Stimulated activated naive CD4-positive, alpha-beta T cell (primary cell): ENCODE results near the gene SLC12A6.

Experiments used
- DNase-seq, 6 experiments: peaks; one replicate each; lab custom pipeline; 2025; lab: John Stamatoyannopoulos, UW

SLC12A6 gene

GRCh38 chr15:34330279-34330678 lies 7.3 kb downstream of the SLC12A6 start:
- DNase-seq: no peak

- no peak for DNase-seq
These were observed 8.6 kb downstream of the SLC12A6 start for GRCh38 chr15:34329006-34329405.

- peak in 3 of 6 experiments; percentile 5 to 40 (median 13) for DNase-seq
These were observed 9.7 kb downstream of the SLC12A6 start for GRCh38 chr15:34327906-34328305.

GRCh38 chr15:34325368-34325767 lies 12.2 kb downstream of the SLC12A6 start:
- DNase-seq: no peak

- DNase-seq: no peak
These were observed 12.6 kb downstream of the SLC12A6 start for GRCh38 chr15:34324933-34325332.

GRCh38 chr15:34323217-34323616 lies 14.4 kb downstream of the SLC12A6 start:
- DNase-seq: no peak

GRCh38 chr15:34318277-34319079 lies 19.1 kb downstream of the SLC12A6 start:
- DNase-seq: peak in 5 of 6 experiments; percentile 9 to 59 (median 31)

- no peak for DNase-seq
These were observed 22.8 kb downstream of the SLC12A6 start for GRCh38 chr15:34314491-34315490.

- DNase-seq: no peak
These were observed 26.0 kb downstream of the SLC12A6 start for GRCh38 chr15:34311563-34311962.

- no peak for DNase-seq
These were observed 33.0 kb downstream of the SLC12A6 start for GRCh38 chr15:34304613-34305012.

GRCh38 chr15:34301058-34301457 lies 36.5 kb downstream of the SLC12A6 start:
- DNase-seq: no peak

GRCh38 chr15:34297059-34297458 lies 40.5 kb downstream of the SLC12A6 start:
- no peak for DNase-seq

GRCh38 chr15:34292621-34293020 lies 45.0 kb downstream of the SLC12A6 start:
- DNase-seq: no peak

- DNase-seq: no peak
These were observed 52.6 kb downstream of the SLC12A6 start for GRCh38 chr15:34284937-34285336.

- no peak for DNase-seq
These were observed 55.2 kb downstream of the SLC12A6 start for GRCh38 chr15:34282384-34282783.

GRCh38 chr15:34280193-34280592 lies 57.4 kb downstream of the SLC12A6 start:
- no peak for DNase-seq

GRCh38 chr15:34279368-34279767 lies 58.2 kb downstream of the SLC12A6 start:
- DNase-seq: no peak

GRCh38 chr15:34275721-34276120 lies 61.9 kb downstream of the SLC12A6 start:
- DNase-seq: no peak

- DNase-seq: no peak
These were observed 62.4 kb downstream of the SLC12A6 start for GRCh38 chr15:34275154-34275553.

GRCh38 chr15:34271493-34271892 lies 66.1 kb downstream of the SLC12A6 start:
- DNase-seq: no peak

GRCh38 chr15:34266751-34267150 lies 70.8 kb downstream of the SLC12A6 start:
- DNase-seq: no peak

- DNase-seq: no peak
These were observed 73.5 kb downstream of the SLC12A6 start for GRCh38 chr15:34264076-34264475.

- DNase-seq: no peak
These were observed 75.2 kb downstream of the SLC12A6 start for GRCh38 chr15:34262362-34262761.
